ENCODE results near the gene FOXN3. TPM values are rescaled to one million over a fixed set of nuclear protein-coding genes. Genes with fewer than 3 reads are reported as not detected.

Gene FOXN3
- total and polyA plus RNA-seq, 2 experiments from 2014 or later: 98.9 to 167 TPM

- Mint-ChIP-seq H3K9me3 (peaks cover 14% of the 10 kb centered on the region), H3K4me3 (no peak overlapping the region), H3K36me3 (ENCODE audit: low read depth) (peaks cover 72% of the 10 kb centered on the region), H3K27me3 (ENCODE audit: insufficient read depth, low read depth, poor library complexity) (peaks cover 13% of the 10 kb centered on the region), H3K27ac (peak overlapping the region; percentile 65; the same call in 1 of the 2 replicates), H3K4me1 (peaks cover 33% of the 10 kb centered on the region)
- TF ChIP-seq, protein P1, sequence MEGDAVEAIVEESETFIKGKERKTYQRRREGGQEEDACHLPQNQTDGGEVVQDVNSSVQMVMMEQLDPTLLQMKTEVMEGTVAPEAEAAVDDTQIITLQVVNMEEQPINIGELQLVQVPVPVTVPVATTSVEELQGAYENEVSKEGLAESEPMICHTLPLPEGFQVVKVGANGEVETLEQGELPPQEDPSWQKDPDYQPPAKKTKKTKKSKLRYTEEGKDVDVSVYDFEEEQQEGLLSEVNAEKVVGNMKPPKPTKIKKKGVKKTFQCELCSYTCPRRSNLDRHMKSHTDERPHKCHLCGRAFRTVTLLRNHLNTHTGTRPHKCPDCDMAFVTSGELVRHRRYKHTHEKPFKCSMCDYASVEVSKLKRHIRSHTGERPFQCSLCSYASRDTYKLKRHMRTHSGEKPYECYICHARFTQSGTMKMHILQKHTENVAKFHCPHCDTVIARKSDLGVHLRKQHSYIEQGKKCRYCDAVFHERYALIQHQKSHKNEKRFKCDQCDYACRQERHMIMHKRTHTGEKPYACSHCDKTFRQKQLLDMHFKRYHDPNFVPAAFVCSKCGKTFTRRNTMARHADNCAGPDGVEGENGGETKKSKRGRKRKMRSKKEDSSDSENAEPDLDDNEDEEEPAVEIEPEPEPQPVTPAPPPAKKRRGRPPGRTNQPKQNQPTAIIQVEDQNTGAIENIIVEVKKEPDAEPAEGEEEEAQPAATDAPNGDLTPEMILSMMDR (conservative IDR thresholded peaks at IDR 0.05; ENCODE audit: low read depth in 2 of 2): no peak
- TF ChIP-seq, protein P2, sequence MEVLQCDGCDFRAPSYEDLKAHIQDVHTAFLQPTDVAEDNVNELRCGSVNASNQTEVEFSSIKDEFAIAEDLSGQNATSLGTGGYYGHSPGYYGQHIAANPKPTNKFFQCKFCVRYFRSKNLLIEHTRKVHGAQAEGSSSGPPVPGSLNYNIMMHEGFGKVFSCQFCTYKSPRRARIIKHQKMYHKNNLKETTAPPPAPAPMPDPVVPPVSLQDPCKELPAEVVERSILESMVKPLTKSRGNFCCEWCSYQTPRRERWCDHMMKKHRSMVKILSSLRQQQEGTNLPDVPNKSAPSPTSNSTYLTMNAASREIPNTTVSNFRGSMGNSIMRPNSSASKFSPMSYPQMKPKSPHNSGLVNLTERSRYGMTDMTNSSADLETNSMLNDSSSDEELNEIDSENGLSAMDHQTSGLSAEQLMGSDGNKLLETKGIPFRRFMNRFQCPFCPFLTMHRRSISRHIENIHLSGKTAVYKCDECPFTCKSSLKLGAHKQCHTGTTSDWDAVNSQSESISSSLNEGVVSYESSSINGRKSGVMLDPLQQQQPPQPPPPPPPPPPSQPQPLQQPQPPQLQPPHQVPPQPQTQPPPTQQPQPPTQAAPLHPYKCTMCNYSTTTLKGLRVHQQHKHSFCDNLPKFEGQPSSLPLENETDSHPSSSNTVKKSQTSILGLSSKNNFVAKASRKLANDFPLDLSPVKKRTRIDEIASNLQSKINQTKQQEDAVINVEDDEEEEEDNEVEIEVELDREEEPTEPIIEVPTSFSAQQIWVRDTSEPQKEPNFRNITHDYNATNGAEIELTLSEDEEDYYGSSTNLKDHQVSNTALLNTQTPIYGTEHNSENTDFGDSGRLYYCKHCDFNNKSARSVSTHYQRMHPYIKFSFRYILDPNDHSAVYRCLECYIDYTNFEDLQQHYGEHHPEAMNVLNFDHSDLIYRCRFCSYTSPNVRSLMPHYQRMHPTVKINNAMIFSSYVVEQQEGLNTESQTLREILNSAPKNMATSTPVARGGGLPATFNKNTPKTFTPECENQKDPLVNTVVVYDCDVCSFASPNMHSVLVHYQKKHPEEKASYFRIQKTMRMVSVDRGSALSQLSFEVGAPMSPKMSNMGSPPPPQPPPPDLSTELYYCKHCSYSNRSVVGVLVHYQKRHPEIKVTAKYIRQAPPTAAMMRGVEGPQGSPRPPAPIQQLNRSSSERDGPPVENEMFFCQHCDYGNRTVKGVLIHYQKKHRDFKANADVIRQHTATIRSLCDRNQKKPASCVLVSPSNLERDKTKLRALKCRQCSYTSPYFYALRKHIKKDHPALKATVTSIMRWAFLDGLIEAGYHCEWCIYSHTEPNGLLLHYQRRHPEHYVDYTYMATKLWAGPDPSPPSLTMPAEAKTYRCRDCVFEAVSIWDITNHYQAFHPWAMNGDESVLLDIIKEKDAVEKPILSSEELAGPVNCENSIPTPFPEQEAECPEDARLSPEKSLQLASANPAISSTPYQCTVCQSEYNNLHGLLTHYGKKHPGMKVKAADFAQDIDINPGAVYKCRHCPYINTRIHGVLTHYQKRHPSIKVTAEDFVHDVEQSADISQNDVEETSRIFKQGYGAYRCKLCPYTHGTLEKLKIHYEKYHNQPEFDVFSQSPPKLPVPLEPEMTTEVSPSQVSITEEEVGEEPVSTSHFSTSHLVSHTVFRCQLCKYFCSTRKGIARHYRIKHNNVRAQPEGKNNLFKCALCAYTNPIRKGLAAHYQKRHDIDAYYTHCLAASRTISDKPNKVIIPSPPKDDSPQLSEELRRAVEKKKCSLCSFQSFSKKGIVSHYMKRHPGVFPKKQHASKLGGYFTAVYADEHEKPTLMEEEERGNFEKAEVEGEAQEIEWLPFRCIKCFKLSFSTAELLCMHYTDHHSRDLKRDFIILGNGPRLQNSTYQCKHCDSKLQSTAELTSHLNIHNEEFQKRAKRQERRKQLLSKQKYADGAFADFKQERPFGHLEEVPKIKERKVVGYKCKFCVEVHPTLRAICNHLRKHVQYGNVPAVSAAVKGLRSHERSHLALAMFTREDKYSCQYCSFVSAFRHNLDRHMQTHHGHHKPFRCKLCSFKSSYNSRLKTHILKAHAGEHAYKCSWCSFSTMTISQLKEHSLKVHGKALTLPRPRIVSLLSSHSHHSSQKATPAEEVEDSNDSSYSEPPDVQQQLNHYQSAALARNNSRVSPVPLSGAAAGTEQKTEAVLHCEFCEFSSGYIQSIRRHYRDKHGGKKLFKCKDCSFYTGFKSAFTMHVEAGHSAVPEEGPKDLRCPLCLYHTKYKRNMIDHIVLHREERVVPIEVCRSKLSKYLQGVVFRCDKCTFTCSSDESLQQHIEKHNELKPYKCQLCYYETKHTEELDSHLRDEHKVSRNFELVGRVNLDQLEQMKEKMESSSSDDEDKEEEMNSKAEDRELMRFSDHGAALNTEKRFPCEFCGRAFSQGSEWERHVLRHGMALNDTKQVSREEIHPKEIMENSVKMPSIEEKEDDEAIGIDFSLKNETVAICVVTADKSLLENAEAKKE (CRISPR knock-in tag; IDR thresholded peaks at IDR 0.05): no peak
- TF ChIP-seq, protein P3, sequence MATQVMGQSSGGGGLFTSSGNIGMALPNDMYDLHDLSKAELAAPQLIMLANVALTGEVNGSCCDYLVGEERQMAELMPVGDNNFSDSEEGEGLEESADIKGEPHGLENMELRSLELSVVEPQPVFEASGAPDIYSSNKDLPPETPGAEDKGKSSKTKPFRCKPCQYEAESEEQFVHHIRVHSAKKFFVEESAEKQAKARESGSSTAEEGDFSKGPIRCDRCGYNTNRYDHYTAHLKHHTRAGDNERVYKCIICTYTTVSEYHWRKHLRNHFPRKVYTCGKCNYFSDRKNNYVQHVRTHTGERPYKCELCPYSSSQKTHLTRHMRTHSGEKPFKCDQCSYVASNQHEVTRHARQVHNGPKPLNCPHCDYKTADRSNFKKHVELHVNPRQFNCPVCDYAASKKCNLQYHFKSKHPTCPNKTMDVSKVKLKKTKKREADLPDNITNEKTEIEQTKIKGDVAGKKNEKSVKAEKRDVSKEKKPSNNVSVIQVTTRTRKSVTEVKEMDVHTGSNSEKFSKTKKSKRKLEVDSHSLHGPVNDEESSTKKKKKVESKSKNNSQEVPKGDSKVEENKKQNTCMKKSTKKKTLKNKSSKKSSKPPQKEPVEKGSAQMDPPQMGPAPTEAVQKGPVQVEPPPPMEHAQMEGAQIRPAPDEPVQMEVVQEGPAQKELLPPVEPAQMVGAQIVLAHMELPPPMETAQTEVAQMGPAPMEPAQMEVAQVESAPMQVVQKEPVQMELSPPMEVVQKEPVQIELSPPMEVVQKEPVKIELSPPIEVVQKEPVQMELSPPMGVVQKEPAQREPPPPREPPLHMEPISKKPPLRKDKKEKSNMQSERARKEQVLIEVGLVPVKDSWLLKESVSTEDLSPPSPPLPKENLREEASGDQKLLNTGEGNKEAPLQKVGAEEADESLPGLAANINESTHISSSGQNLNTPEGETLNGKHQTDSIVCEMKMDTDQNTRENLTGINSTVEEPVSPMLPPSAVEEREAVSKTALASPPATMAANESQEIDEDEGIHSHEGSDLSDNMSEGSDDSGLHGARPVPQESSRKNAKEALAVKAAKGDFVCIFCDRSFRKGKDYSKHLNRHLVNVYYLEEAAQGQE (IDR thresholded peaks at IDR 0.05; ENCODE audit: unreplicated experiment): no peak
- TF ChIP-seq CREB1 (CRISPR knock-in tag; IDR thresholded peaks at IDR 0.05; ENCODE audit: low read depth): no peak
- TF ChIP-seq ZNF114 (CRISPR knock-in tag; IDR thresholded peaks at IDR 0.05): no peak
- H3K4me1 ChIP-seq (ENCODE audit: insufficient read depth): peaks cover 28% of the 10 kb centered on the region
- DNase-seq (ENCODE audit: low spot score) (no peak), ATAC-seq (no peak)
- no peak overlapping the region for H2AFZ ChIP-seq
- H3K27me3 ChIP-seq (ENCODE audit: insufficient read depth): no peaks in the 10 kb centered on the region
- 0 out of 2 replicates have a peak, but pooled peaks cover 6% of the 10 kb centered on the region for H3K36me3 ChIP-seq (ENCODE audit: insufficient read depth)
- no peaks in the 10 kb centered on the region for H3K9me2 ChIP-seq (ENCODE audit: insufficient read depth)
- H3K4me2 ChIP-seq: no peak overlapping the region
- 0 out of 2 replicates have a peak overlapping the region, but pooled peaks have one; percentile 73 for H3K27ac ChIP-seq (ENCODE audit: low read depth)
- peaks cover 11% of the 10 kb centered on the region for H3F3A ChIP-seq (replicated peaks; ENCODE audit: low read depth)
- peaks cover 59% of the 10 kb centered on the region for H4K20me1 ChIP-seq (replicated peaks; ENCODE audit: insufficient read depth)
- no peak overlapping the region for H3K4me3 ChIP-seq
- H3K79me2 ChIP-seq (replicated peaks; ENCODE audit: insufficient read depth): peaks cover 100% of the 10 kb centered on the region
These were observed 38.0 kb downstream of the FOXN3 start for GRCh38 chr14:89379006-89379405.

All from GM23338 (cell line).